BE2C (cell line): ENCODE results near the gene RAMP2.

Experiments used
- DNase-seq: peaks from one replicate; pipeline ENCODE4 v3.0.0-alpha.2; 2020
- H3K27me3 ChIP-seq: fragments of 250-450 bp; sonication (Bioruptor Pico); 2 replicates; pipeline ENCODE4 v1.5.1; 2020; ENCODE audit warnings: mild to moderate bottlenecking
- H3K36me3 ChIP-seq: fragments of 250-450 bp; sonication (Bioruptor Pico); 2 replicates; pipeline ENCODE4 v1.5.1; 2020; ENCODE audit warnings: mild to moderate bottlenecking
- H3K4me1 ChIP-seq: fragments of 250-450 bp; sonication (Bioruptor Pico); 2 replicates; pipeline ENCODE4 v1.5.1; 2020
- H3K4me3 ChIP-seq: 2 replicates; pipeline ENCODE4 v1.5.1; 2011; ENCODE audit warnings: low read depth, low read length
- H3K9me3 ChIP-seq: fragments of 250-450 bp; sonication (Bioruptor Pico); 2 replicates; pipeline ENCODE4 v1.5.1; 2020
- CTCF ChIP-seq: IDR thresholded peaks from 2 replicates; pipeline ENCODE4 v1.5.1; 2012; ENCODE audit warnings: mild to moderate bottlenecking, low read depth, low read length

The RAMP2 gene

GRCh38 chr17:42782166-42783061 is 21.4 kb downstream of the RAMP2 start:
- Histone ChIP-seq H3K36me3 (peaks cover 5% of the 10 kb centered on the region; the same call in 1 of the 2 replicates), H3K4me3 (no peak overlapping the region), H3K9me3 (peaks cover 4% of the 10 kb centered on the region), H3K27me3 (peaks cover 69% of the 10 kb centered on the region), H3K4me1 (no peaks in the 10 kb centered on the region)
- TF ChIP-seq CTCF, result no peak
- no peak for DNase-seq

- no peak for DNase-seq
- Histone ChIP-seq H3K4me1 (no peaks in the 10 kb centered on the region), H3K27me3 (peaks cover 77% of the 10 kb centered on the region), H3K4me3 (no peak overlapping the region), H3K36me3 (peaks cover 5% of the 10 kb centered on the region; the same call in 1 of the 2 replicates), H3K9me3 (peaks cover 4% of the 10 kb centered on the region)
- no peak for TF ChIP-seq CTCF
Observed at GRCh38 chr17:42783062-42783790, 22.2 kb downstream of the RAMP2 start.

- H3K4me3 ChIP-seq, result no peak overlapping the region
- TF ChIP-seq CTCF, result no peak
- peaks cover 4% of the 10 kb centered on the region for H3K9me3 ChIP-seq
- no peaks in the 10 kb centered on the region for H3K4me1 ChIP-seq
- no peak for DNase-seq
- peaks cover 83% of the 10 kb centered on the region for H3K27me3 ChIP-seq
- H3K36me3 ChIP-seq, result peaks cover 5% of the 10 kb centered on the region; the same call in 1 of the 2 replicates
Observed at GRCh38 chr17:42783791-42784138, 22.7 kb downstream of the RAMP2 start.

GRCh38 chr17:42784409-42784808 is 23.4 kb downstream of the RAMP2 start:
- Histone ChIP-seq H3K9me3 (peaks cover 4% of the 10 kb centered on the region), H3K36me3 (peaks cover 2% of the 10 kb centered on the region; the same call in 1 of the 2 replicates), H3K27me3 (peaks cover 88% of the 10 kb centered on the region), H3K4me1 (no peaks in the 10 kb centered on the region), H3K4me3 (no peak overlapping the region)
- no peak for DNase-seq
- no peak for TF ChIP-seq CTCF

GRCh38 chr17:42784811-42785592 is 24.0 kb downstream of the RAMP2 start:
- no peak for TF ChIP-seq CTCF
- DNase-seq, result no peak
- peaks cover 4% of the 10 kb centered on the region for H3K9me3 ChIP-seq
- H3K36me3 ChIP-seq, result no peaks in the 10 kb centered on the region; the same call in 1 of the 2 replicates
- H3K27me3 ChIP-seq, result peaks cover 91% of the 10 kb centered on the region
- H3K4me3 ChIP-seq, result no peak overlapping the region
- H3K4me1 ChIP-seq, result no peaks in the 10 kb centered on the region
